ENCODE measurements around the gene FAM20C.
A peak's percentile ranks its signal among the peaks of the same experiment; 100 is the strongest.
"Not testable (repeated sequence)": the region's sequence is repeated elsewhere in the genome, so short reads cannot be mapped to it uniquely, and the experiment has no call there.

Gene FAM20C

GRCh38 chr7:259751-260405, 67.5 kb downstream of the FAM20C start:
- no peak for DNase-seq (ENCODE audit: low spot score)

GRCh38 chr7:260441-261281, 68.3 kb downstream of the FAM20C start:
- no peak for DNase-seq (ENCODE audit: low spot score)

DNA sequence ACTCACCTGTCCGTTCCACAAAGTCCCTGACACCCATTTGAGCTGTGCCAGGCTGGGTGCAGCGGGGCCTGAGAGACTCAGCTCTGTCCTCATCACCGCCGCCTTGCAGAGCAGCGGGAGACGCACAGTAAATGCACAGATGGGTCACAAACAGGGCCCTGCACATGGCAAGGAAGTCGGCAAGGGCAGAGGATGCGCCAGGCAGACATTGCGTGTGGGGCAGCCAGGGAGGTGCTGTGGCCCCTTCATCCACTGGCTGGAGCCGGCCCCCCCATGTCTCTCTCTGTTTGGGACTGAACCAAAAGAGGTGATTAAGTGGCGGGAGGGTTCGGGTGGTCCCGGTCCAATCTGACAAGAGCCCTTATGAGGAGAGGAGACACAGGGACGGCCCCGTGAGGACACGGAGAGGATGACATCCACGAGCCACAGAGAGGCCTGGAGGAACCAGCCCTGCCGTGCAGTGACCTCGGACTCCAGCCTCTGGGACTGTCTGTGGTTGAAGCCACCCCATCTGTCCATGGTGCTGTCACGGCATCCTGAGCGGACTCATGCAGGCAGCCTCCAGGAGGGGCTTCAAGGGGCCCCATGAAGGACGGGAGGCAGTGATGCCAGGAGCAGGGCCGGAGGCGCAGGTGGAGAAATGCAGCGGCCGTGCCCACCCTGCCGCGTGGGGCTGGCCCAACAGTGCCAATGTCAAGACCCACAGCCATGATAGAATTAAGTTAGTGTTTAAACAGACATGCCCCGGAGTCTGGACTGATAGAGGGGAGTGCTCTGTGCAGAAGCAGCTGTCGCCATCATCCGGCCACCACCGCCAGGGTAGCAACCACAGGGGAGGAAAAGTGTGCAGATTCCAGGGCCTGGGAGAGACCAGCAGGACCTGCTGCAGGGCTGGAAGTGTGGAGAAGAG, 69.2 kb downstream of the FAM20C start:
- DNase-seq (ENCODE audit: low spot score), result no peak

DNA sequence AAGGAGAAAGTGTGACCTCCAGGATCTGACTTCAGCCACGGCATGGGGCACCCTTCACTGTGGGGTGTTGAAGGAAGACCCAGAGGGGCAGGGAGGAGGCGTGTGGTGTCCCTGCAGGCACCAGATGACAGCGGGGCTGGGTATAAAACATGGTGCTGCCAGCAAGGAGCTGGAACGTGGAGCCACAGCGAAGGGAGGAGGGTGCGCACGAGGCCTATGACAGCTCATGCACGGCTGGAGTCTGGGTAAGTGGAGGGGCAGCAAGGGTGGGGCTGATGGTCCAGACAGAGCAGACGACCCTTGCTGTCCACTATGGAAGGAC, 69.8 kb downstream of the FAM20C start:
- no peak for DNase-seq (ENCODE audit: low spot score)

DNA sequence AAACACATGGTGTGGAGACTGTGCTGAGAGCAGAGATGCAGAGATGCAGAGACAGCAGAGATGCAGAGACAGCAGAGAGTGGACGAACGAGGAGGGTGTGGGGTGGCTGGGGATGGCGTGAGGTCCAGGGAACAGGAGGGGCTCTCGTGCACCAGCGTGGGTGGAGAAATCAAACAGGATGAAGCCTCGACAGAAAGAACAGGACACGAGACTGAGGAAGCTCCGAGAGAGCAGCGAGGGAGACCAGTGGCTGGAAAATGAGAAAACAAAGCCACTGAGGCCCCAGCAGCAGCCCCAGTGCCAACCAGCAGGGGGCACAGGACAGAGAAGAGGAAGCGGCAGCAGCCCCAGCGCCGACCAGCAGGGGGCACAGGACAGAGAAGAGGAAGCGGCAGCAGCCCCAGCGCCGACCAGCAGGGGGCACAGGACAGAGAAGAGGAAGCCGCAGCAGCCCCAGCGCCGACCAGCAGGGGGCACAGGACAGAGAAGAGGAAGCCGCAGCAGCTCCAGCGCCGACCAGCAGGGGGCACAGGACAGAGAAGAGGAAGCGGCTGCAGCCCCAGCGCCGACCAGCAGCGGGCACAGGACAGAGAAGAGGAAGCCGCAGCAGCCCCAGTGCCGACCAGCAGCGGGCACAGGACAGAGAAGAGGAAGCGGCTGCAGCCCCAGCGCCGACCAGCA, 70.4 kb downstream of the FAM20C start:
- DNase-seq (ENCODE audit: low spot score), result not testable (repeated sequence)

- DNase-seq (ENCODE audit: low spot score), result not testable (repeated sequence)
Observed at GRCh38 chr7:263483-264351, 71.3 kb downstream of the FAM20C start.

- DNase-seq (ENCODE audit: low spot score), result no peak
Observed at GRCh38 chr7:264541-265191, 72.3 kb downstream of the FAM20C start.

- DNase-seq (ENCODE audit: low spot score), result no peak
Observed at GRCh38 chr7:265192-265997, 73.0 kb downstream of the FAM20C start.

- DNase-seq (ENCODE audit: low spot score), result no peak
Observed at GRCh38 chr7:265998-266850, 73.9 kb downstream of the FAM20C start.

DNA sequence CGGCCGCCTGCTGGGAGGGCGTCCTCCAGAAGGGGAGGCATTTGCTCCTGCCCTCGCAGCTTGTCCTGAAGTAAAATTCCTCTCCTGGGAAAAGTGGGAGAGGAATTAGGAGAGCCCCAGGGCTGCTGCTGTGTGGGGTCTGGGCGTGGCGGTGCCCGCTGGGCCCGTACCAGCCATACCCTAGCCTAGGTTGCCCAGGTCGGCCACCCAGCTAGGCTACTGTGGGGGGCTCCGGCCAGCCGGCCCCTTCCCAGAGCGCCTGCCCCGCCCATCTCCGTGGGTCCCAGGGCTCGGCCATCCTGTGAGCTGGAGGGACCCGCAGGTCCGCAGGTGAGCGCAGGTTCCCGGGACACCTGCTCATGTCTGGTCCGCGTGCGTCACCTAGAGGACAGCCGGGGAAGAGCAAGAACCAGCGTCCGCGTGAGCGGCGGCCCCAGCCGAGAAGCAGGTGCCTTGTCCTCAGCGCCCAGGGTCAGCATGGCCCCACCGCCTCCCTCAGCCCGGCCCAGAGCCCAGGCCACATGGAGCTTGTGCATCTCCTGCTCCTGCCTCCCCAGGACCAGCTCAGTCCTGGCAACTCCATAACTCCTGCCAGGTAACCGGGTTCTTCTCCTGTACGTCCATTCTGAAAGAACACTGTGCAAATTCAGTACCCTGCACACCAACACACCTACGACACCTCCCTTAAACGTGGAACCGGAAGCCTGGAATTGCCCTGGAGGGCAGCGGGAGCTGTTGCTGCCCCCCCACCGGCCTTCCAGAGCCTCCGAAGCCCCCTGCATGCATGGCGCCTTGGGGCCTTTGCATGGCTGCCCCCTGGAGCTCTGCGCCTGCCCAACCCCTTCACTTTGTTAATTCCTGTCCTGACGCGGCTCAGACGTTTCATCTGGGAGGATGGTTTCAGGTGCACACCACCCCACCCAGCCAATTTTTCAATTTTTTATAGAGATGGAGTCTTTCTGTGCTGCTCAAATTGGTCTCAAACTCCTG, 74.8 kb downstream of the FAM20C start:
- DNase-seq (ENCODE audit: low spot score), result no peak

GRCh38 chr7:268991-269390, 76.6 kb downstream of the FAM20C start:
- DNase-seq (ENCODE audit: low spot score), result no peak

- DNase-seq (ENCODE audit: low spot score), result no peak
Observed at GRCh38 chr7:269721-270120, 77.3 kb downstream of the FAM20C start.

- DNase-seq (ENCODE audit: low spot score), result no peak
Observed at GRCh38 chr7:270351-270983, 78.1 kb downstream of the FAM20C start.

- DNase-seq (ENCODE audit: low spot score), result peak; percentile 21
Observed at GRCh38 chr7:271266-272107, 79.1 kb downstream of the FAM20C start.

- DNase-seq (ENCODE audit: low spot score), result no peak
Observed at GRCh38 chr7:272108-272615, 79.8 kb downstream of the FAM20C start.

DNA sequence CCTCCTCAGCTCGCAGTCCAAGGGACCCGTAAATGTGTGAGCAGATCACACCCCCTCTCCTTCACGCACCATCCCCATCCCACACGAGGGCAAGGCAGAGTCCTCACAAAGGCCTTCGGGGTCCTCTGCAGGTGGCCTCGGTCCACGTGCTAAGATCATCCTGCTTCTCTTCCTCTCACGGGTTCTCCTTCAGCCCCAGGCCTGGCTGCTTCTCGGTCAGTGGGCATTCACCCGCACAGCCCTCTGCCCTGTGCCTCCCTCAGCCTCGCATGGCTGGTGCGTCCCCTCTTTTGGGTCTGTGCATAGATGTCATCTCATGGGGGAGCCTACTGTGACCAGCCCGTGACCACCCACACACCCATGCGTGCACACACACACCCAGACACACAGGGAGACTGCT, 80.3 kb downstream of the FAM20C start:
- DNase-seq (ENCODE audit: low spot score), result no peak

Data from Ammon's horn (tissue), 1 donor.